NCI-H2029 treated with DMSO at 0.1 percent for 48 hours (cell line): ENCODE measurements around the gene CFAP77.

Experiments used
- DNase-seq: peaks from one replicate; lab custom pipeline; 2025; lab: John Stamatoyannopoulos, UW

The CFAP77 gene

GRCh38 chr9:132408521-132408920, 1.5 kb upstream of the CFAP77 start:
- DNase-seq, result no peak

GRCh38 chr9:132410642-132411041, 631 bp downstream of the CFAP77 start:
- no peak for DNase-seq

GRCh38 chr9:132411091-132411508, 1.1 kb downstream of the CFAP77 start:
- peak; percentile 60 for DNase-seq

- no peak for DNase-seq
Measured at GRCh38 chr9:132412089-132412488, 2.1 kb downstream of the CFAP77 start.

- no peak for DNase-seq
Measured at GRCh38 chr9:132413926-132414325, 3.9 kb downstream of the CFAP77 start.

- DNase-seq, result no peak
Measured at GRCh38 chr9:132414731-132415130, 4.7 kb downstream of the CFAP77 start.

- no peak for DNase-seq
Measured at GRCh38 chr9:132415181-132415580, 5.2 kb downstream of the CFAP77 start.

- no peak for DNase-seq
Measured at GRCh38 chr9:132418726-132419363, 8.8 kb downstream of the CFAP77 start.

GRCh38 chr9:132422574-132422973, 12.6 kb downstream of the CFAP77 start:
- no peak for DNase-seq

- DNase-seq, result no peak
Measured at GRCh38 chr9:132423503-132423902, 13.5 kb downstream of the CFAP77 start.

GRCh38 chr9:132424857-132425674, 15.1 kb downstream of the CFAP77 start:
- no peak for DNase-seq

- DNase-seq, result no peak
Measured at GRCh38 chr9:132425675-132426062, 15.7 kb downstream of the CFAP77 start.

GRCh38 chr9:132426639-132427414, 16.8 kb downstream of the CFAP77 start:
- DNase-seq, result no peak

GRCh38 chr9:132430998-132431397, 21.0 kb downstream of the CFAP77 start:
- no peak for DNase-seq

- DNase-seq, result no peak
Measured at GRCh38 chr9:132434881-132435280, 24.9 kb downstream of the CFAP77 start.

GRCh38 chr9:132439153-132439552, 29.1 kb downstream of the CFAP77 start:
- DNase-seq, result peak; percentile 24

GRCh38 chr9:132440735-132441134, 30.7 kb downstream of the CFAP77 start:
- no peak for DNase-seq

- DNase-seq, result no peak
Measured at GRCh38 chr9:132441404-132441803, 31.4 kb downstream of the CFAP77 start.

- DNase-seq, result peak; percentile 94
Measured at GRCh38 chr9:132443951-132444607, 34.1 kb downstream of the CFAP77 start.

GRCh38 chr9:132446887-132447286, 36.9 kb downstream of the CFAP77 start:
- no peak for DNase-seq

GRCh38 chr9:132447346-132447745, 37.3 kb downstream of the CFAP77 start:
- no peak for DNase-seq

- no peak for DNase-seq
Measured at GRCh38 chr9:132447902-132448301, 37.9 kb downstream of the CFAP77 start.
